ENCODE results near the gene DENND2D. TPM values are rescaled to one million over a fixed set of nuclear protein-coding genes. Genes with fewer than 3 reads are reported as not detected.

The DENND2D gene
- total RNA-seq, 2 donors from 2014 or later = 15.8 to 19.8 TPM

- no peak for ATAC-seq (ENCODE audit: insufficient number of reproducible peaks, low FRiP score, low read depth)
- peaks cover 23 to 26% of the 10 kb centered on the region in 2 donors for H3K4me1 ChIP-seq (ENCODE audit: control insufficient read depth in 1 of 2, low read depth in 2 of 2)
- no peak overlapping the region for H3K27ac ChIP-seq
- H3K36me3 ChIP-seq = no peaks in the 10 kb centered on the region
- DNase-seq (ENCODE audit: low spot score) = no peak
- no peaks in the 10 kb centered on the region for H3K9me3 ChIP-seq
- peak overlapping the region; percentile 94 for H3K4me3 ChIP-seq
- H3K27me3 ChIP-seq (replicated peaks; ENCODE audit: insufficient read depth) = no peaks in the 10 kb centered on the region
- TF ChIP-seq CTCF (IDR thresholded peaks at IDR 0.05) = no peak
These were observed 58.9 kb downstream of the DENND2D start for GRCh38 chr1:111141245-111142220.

- Histone ChIP-seq H3K27ac (peak overlapping the region; percentile 87 to 88), H3K9me3 (no peaks in the 10 kb centered on the region), H3K36me3 (peaks cover 3% of the 10 kb centered on the region), H3K4me3 (peak overlapping the region; percentile 94), H3K4me1 (ENCODE audit: control insufficient read depth in 1 of 2, low read depth in 2 of 2) (peaks cover 23 to 26% of the 10 kb centered on the region in 2 donors), H3K27me3 (replicated peaks; ENCODE audit: insufficient read depth) (no peaks in the 10 kb centered on the region)
- TF ChIP-seq CTCF (IDR thresholded peaks at IDR 0.05) = no peak
- ATAC-seq (ENCODE audit: insufficient number of reproducible peaks, low FRiP score, low read depth) = no peak
- no peak for DNase-seq (ENCODE audit: low spot score)
These were observed 59.8 kb downstream of the DENND2D start for GRCh38 chr1:111140680-111140967.

- no peaks in the 10 kb centered on the region for H3K27me3 ChIP-seq (replicated peaks; ENCODE audit: insufficient read depth)
- TF ChIP-seq CTCF (IDR thresholded peaks at IDR 0.05) = no peak
- peaks cover 23 to 26% of the 10 kb centered on the region in 2 donors for H3K4me1 ChIP-seq (ENCODE audit: control insufficient read depth in 1 of 2, low read depth in 2 of 2)
- ATAC-seq (ENCODE audit: insufficient number of reproducible peaks, low FRiP score, low read depth) (peak; percentile 91), DNase-seq (ENCODE audit: low spot score) (peak; percentile 92)
- H3K4me3 ChIP-seq = peak within 1 kb of the TSS; percentile 94
- H3K9me3 ChIP-seq = no peaks in the 10 kb centered on the region
- peaks cover 3% of the 10 kb centered on the region for H3K36me3 ChIP-seq
- peak within 1 kb of the TSS; percentile 87 to 88 for H3K27ac ChIP-seq
These were observed 60.3 kb downstream of the DENND2D start, which contains the start of the genes CEPT1 and DRAM2 for GRCh38 chr1:111139956-111140679. Gene CEPT1 (plus strand): TSS chr1:111140223. CDS start chr1:111147715, 7,492 bp downstream. Gene DRAM2 (minus strand): TSS chr1:111140093. CDS start chr1:111131554, 8,539 bp downstream.

- DNase-seq (ENCODE audit: low spot score) (no peak), ATAC-seq (ENCODE audit: insufficient number of reproducible peaks, low FRiP score, low read depth) (no peak)
- Histone ChIP-seq H3K4me1 (ENCODE audit: control insufficient read depth in 1 of 2, low read depth in 2 of 2) (peaks cover 23 to 26% of the 10 kb centered on the region in 2 donors), H3K27me3 (replicated peaks; ENCODE audit: insufficient read depth) (no peaks in the 10 kb centered on the region), H3K4me3 (peak overlapping the region; percentile 94), H3K9me3 (no peaks in the 10 kb centered on the region), H3K36me3 (peaks cover 3% of the 10 kb centered on the region), H3K27ac (peak overlapping the region; percentile 87 to 88)
- TF ChIP-seq CTCF (IDR thresholded peaks at IDR 0.05) = no peak
These were observed 61.0 kb downstream of the DENND2D start for GRCh38 chr1:111139324-111139955.

Other genes with a start within 250 kb of the DENND2D start
- gene LRIF1, start 236.7 kb downstream of the DENND2D start, total RNA-seq = 1 to 10 TPM; 3.0 TPM
- 10 to 100 TPM; 27.7 to 50.8 TPM for gene DRAM2, start 60.6 kb downstream of the DENND2D start, total RNA-seq
- gene CEPT1, start 60.4 kb downstream of the DENND2D start, total RNA-seq = 10 to 100 TPM; 31.0 to 33.5 TPM
- 1 to 10 TPM; 2.2 to 5.9 TPM for gene CHI3L2, start 27.1 kb upstream of the DENND2D start, total RNA-seq
- not detected for gene CHIA, start 90.2 kb upstream of the DENND2D start, total RNA-seq
- gene OVGP1, start 227.1 kb upstream of the DENND2D start, total RNA-seq = 10 to 100 TPM in 1 of 2 donors, 1 to 10 TPM in 1; 1.6 to 11.5 TPM
- 10 to 100 TPM; 24.9 to 40.6 TPM for gene WDR77, start 248.6 kb upstream of the DENND2D start, total RNA-seq
- 10 to 100 TPM; 92.1 to 99.9 TPM for gene ATP5PB, start 248.8 kb upstream of the DENND2D start, total RNA-seq